GM19099 (cell line): ENCODE results near the gene ALDH1L1.

Experiments
- POLR2A ChIP-seq: IDR thresholded peaks from 3 replicates; pipeline ENCODE4 v1.6.1; 2011; ENCODE audit warnings: low read depth; ENCODE audit not compliant: insufficient read length; ENCODE audit errors: extremely low read depth

ALDH1L1 gene

DNA sequence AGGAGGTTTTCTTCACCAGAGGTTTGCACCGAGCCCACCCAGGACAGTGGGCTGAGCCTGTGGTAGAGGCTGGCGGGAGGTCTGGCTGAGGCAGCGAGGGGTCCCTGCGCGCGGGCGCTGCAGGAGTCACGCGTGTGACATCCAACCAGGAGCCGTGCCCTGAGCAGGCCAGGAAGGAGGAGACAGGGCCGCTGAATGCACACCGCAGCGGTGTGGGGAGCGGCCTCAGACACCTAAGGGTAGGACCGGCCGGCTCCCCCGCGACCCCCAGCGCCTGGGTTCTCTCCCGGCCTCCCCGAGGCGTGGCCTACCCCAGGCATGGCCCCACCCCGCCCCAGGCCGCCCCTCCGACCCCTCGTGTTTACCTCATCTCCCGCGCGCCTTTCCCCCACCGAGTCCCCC is 96.9 kb downstream of the ALDH1L1 start:
- no peak for TF ChIP-seq POLR2A

DNA sequence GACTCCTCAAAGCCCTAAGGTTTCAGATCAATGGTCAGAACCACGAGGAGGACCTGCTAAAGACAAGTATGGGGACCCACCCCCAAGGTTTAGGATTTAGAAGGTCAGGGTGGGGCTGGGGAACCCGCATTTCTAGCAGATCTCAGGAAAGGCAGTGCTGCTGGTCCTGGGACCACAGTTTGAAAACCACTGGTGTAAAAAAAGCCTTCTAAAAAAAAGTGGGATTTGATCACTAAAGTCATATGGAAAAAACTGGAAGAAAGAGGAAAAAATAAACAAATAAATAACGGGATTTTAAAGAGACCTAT is 97.3 kb downstream of the ALDH1L1 start:
- no peak for TF ChIP-seq POLR2A

DNA sequence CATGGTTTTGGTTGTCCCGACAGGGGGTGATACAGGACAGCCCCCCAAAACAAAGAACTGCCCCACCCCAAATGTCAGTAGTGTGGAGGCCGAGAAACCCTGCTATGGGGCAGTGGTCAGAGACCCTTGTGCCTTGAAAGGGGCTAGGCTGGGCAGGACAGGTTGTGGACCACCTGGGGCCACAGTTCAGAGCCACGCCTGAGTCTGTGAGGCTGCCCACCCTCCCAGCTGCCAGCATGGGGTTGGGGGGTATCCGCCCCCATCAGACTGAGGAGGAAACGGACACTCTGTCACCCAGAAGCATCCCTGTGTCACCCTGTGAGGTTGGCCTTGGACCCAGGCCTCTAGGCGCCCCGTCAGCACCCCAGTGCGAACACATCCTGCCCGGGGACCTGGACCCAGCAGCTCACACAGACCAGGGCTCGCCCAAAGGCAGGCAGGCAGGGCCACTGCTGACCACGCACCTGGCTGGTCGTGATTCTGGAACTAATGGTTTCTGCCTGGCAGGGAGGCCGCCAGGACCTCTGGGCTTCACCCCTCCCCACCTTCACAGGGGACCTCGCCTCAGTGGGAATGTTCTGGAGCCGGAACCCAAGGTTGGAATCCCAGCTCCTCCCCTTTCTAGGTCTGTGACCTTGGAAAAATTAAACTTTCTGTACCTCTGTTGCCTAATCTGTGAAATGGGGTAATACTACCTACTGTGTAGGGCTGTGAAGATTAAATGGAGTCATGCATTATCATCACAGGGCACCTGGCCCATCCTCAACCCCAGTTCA is 97.8 kb downstream of the ALDH1L1 start:
- no peak for TF ChIP-seq POLR2A

DNA sequence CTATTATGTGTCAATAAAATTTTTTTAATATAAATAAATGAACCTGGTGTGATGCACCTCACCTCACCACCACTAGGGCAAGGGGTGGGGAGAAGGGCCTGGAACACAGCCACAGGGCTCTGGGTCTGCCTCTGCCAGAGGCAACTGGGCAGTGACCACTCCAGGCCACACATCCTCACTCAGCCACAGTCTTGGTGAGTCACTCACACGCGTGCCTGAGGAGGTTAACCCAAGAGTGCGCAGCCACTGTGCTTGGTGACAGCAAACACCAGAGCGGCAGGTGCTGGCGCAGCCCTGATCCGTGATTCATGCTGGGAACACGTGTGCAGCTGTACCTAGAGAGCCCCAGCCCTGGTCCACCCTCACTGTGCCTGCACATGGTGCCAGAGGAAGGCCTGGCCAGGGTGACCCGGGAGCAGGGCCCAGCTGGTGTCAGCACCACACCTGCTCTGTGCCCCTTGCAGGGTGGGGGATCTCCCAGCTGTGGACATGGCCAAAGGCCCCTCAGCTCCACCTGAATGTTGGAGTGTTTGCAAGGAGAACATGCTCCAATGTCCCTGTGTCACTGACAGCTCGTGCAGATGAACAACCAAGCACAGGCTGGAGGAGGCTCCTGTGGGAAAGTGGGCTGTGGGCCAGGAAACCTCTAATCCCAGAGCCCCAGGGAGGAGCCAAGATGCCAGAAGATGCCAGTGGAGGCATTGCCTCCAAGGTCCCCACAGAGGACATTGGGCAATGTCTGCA is 98.6 kb downstream of the ALDH1L1 start:
- TF ChIP-seq POLR2A, result no peak

DNA sequence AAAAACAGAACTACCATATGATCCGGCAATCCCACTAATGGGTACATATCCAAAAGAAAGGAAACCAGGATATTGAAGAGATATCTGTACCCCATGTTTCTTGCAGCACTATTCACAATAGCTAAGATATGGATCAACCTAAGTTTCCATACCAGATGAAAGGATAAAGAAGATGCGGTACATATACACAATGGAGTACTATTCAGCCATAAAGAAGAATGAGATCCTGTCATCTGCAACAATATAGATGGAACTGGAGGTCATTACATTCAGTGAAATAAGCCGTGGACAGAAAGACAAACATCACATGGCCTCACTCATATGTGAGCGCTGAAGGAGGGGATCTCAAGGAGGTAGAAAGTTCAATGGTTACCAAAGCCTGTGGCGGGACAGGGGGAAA is 99.4 kb downstream of the ALDH1L1 start:
- no peak for TF ChIP-seq POLR2A

DNA sequence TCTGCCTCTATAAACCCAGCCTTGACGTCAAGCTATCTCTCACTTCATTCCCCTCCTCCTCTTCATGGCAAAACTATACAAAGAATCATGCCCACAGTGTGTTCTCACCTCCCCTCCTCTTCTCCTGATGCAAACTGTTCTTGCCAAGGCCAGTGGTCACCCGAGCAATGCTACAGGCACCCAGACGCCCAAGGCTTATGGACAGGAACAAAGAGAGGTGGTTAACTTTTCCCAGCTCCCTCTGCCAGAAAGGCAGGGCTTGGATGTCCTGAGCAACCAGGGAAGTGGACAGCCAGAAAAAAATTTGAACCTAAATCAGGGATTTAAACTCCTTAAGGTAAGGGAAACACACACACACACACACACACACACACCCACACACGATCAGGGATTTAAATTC is 101.5 kb downstream of the ALDH1L1 start:
- TF ChIP-seq POLR2A, result no peak

DNA sequence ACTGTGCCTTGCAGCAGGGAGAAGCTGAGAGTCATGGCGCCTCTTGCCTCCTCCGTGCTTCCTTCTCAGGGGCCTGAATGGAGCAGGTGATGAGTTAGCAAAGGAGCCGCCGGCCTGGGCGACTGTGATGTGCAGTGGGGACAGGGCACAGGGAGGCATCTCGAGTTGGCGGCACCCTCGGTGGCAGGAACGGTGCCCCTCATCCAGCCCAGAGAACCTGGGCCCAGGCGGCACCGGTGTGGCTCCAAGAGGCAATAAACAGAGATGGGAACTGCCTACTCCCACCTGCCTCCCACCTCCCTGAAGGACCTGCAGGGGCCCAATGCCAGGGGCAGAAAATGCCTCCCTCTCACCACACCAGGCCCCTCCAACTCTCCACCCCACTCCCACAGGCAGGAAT is 102.6 kb downstream of the ALDH1L1 start:
- TF ChIP-seq POLR2A, result no peak

DNA sequence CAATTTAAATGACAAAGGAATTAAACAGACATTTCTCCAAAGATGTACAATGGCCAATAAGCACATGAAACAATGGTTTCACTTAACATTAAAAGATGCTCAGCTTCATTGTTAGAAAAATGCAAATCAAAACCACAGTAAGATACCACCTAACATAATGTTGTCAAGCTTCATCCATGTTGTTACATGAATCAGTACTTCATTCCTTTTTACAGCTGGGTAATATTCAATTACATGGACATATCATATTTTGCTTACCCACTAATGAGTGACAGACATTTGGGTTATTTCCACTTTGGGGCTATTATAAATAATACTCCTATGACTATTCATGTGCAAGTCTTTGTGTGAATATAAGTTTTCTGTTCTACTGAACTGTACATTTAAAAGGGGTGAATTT is 104.2 kb downstream of the ALDH1L1 start:
- no peak for TF ChIP-seq POLR2A

DNA sequence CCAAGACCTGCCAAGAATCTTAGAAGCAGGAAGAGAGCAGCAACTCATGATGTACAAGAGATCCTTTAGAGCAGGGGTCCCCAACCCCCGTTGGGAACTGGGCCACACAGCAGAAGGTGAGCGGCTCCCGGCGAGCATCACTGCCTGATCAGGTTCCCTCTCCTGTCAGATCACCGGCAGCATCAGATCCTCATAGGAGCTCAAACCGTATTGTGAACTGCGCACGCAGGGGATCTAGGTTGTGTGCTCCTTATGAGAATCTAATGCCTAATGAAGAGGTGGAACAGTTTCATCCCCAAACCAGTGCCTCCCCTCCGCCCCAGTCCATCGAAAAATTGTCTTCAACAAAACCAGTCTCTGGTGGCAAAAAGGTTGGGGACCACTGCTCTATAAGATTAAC is 110.2 kb downstream of the ALDH1L1 start:
- TF ChIP-seq POLR2A, result no peak

DNA sequence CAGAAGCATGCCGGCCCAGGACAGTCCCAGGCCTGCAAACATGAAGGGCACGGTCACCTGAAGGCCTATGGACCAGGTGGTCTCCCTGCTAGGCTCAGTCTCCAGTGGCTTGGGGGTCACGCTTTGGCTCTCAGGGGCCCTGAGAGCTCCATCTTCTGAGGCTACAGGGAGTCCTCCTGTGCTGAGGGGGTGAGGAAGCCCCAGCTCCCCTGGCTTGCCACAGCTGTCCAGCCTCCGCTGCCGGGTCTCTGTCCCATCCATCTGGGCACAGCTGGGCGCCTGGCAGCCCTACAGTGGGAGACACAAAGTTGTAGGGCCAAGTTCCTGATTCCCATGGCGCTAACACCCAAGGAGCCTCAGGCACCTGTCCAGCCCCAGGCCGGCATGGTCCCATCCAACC is 112.4 kb downstream of the ALDH1L1 start:
- TF ChIP-seq POLR2A, result no peak

DNA sequence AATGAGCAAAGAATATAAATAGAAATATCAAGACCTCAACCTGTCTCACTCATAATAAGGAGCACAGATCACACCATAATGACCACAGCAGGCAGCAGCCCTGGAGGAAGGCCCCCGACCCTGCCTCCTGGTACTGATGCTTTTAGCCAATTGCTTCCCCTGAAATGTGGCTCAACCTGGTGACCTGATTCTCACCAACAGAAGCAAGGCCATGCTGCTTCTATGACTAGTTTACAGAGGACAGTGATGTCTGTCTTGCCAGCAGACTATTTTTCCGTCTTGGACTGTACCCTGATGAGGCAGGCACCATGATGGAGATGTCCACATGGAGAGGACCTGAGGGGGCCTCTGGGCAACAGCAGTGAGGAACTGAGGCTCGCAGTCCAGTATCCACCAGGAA is 114.5 kb downstream of the ALDH1L1 start:
- TF ChIP-seq POLR2A, result no peak

DNA sequence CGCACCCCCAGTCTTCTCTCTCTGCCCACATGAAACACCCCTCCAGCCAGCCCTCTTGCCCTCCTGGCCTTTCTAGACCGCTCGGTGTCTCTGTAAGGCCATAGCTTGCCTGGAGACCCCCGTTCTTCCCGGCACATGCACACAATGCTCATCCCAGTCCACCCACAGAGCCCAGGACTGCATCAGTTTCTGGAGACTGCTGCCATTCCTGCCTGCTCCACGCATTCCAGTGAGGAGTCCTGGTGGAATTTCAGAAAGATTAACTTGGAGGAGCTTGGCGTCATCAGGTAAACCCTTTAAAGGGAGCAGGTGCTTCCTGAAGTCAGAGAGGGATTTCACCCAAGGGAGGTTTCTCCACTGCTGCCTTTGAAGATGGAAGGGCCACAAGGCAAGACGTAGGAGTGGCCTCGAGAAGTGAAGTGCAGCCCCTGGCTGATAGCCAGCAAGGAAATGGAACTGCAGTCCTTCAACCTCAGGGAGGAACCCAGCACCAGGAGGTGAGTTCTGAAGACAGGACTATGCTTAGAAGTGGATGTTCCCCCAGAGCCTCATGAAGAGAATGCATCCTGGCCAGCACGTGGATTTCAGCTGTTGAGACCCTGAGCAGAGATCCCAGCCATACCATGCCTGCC is 115.6 kb downstream of the ALDH1L1 start:
- no peak for TF ChIP-seq POLR2A

DNA sequence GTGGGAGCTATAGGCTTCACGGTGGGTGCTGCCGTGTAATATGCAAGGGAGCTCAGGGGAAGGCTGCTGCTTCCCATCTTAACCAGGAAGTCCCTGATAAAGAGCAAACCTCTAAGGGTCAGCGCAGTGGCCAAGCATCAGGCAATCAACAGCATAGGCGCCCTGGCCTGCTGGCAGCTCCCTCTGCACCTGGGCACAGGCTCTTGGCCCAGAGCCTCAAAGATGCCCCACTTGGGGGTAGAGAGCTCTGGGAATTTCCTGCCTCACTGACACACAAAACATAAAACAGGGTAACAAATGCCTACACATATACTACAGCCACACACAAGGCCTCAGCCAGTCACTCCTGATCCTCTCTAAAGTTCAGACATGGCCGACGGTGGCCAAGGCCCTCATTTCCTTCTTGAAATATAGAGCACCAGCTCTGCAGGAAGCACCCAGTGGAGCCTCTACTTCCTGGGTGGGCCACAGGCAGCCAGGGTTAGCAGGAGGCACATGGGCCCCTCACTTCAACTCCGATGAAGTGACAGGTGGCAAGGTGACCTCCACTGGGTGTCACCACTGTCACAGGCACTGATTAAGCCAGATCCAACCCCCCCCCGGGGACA is 116.9 kb downstream of the ALDH1L1 start:
- TF ChIP-seq POLR2A, result no peak

DNA sequence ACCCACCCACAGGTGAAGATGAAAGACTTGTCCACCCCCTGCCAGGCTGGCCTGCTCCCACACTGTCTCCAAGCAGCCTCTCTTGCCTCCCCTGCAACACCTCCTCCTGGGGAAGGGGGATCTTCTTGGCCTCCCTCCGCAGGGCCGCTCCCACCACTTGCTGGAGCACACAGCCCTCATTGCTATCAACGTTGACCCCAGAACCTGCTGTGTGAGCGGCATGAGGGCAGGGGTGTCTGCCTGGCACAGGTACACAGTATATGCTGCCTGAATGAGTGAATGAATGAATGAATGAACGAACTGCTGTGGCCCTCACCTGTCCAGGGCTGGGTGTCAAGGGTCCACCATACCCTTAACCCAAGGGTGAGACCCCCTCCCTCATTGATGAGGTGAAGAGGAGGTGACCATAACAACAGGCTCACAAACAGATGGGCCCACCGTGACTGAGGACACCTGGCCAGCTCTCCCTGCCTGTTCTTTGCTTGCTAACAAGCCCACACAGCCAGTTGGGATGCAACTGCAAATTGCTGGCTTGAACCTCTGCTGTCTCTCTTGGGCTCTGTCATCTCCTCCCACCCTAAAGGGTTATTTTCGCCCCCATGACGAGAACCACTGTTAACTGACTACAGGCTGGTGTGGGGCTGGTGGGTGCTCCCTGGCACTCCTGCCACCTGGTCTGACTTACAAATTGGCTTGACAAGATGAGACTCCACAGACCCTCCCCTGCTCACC is 118.9 kb downstream of the ALDH1L1 start:
- no peak for TF ChIP-seq POLR2A

DNA sequence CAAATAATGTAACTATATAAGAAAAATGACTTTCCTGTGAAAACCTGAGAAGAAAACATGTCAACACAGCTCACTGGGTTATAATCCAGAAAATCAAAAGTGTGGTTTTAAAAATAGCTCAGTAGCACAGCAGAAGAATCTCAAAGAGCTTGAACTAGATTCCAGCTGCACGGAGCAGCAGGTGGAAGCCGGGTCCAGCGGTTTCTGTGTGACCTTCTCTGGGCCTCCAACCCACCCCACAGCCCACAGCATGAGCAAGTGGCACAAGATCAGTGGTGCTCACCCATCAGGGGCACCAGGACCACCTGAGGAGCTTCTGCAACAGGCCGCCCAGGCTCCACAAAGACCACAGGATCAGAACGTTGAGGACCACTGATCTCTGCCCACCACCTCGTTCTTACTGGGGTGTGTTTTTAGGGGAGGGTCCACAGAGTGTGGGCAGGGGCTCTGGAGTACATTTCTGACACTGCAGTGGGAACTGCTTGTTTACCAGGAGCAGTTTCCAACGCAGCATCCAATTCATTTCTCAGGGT is 119.7 kb downstream of the ALDH1L1 start:
- TF ChIP-seq POLR2A, result no peak
